Left hindlimb (tissue), 1 donor: ENCODE results near the gene MEX3D.
A peak's percentile ranks its signal among the peaks of the same experiment; 100 is the strongest.

ENCODE experiments used
- DNase-seq: peaks from one replicate; pipeline ENCODE4 v3.0.0-alpha.2; 2018

MEX3D gene

GRCh38 chr19:1592755-1593500 is 24.8 kb upstream of the MEX3D start, which contains the start of gene MBD3:
TSS of gene MBD3 (minus strand) at chr19:1592865. CDS start at chr19:1592631, 234 bp downstream.
- DNase-seq = peak; percentile 94

- DNase-seq = peak; percentile 89
Observed at GRCh38 chr19:1592024-1592754, 24.1 kb upstream of the MEX3D start.

- DNase-seq = no peak
Observed at GRCh38 chr19:1591421-1592023, 23.4 kb upstream of the MEX3D start.

GRCh38 chr19:1590641-1591397 is 22.7 kb upstream of the MEX3D start:
- DNase-seq = peak; percentile 26

GRCh38 chr19:1587872-1588271 is 19.7 kb upstream of the MEX3D start:
- no peak for DNase-seq

- DNase-seq = no peak
Observed at GRCh38 chr19:1585243-1585580, 17.1 kb upstream of the MEX3D start.

GRCh38 chr19:1584500-1585242 is 16.5 kb upstream of the MEX3D start:
- DNase-seq = no peak

GRCh38 chr19:1582201-1582600 is 14.1 kb upstream of the MEX3D start:
- no peak for DNase-seq

GRCh38 chr19:1580957-1581356 is 12.8 kb upstream of the MEX3D start:
- no peak for DNase-seq

GRCh38 chr19:1580382-1580781 is 12.3 kb upstream of the MEX3D start:
- no peak for DNase-seq

GRCh38 chr19:1579222-1579621 is 11.1 kb upstream of the MEX3D start:
- DNase-seq = no peak

GRCh38 chr19:1577929-1578618 is 9.9 kb upstream of the MEX3D start:
- DNase-seq = no peak

GRCh38 chr19:1577090-1577928 is 9.2 kb upstream of the MEX3D start:
- no peak for DNase-seq

- no peak for DNase-seq
Observed at GRCh38 chr19:1576242-1577089, 8.3 kb upstream of the MEX3D start.

- DNase-seq = no peak
Observed at GRCh38 chr19:1575323-1576241, 7.5 kb upstream of the MEX3D start.

GRCh38 chr19:1574354-1575136 is 6.4 kb upstream of the MEX3D start:
- no peak for DNase-seq

GRCh38 chr19:1572795-1573194 is 4.7 kb upstream of the MEX3D start:
- no peak for DNase-seq

GRCh38 chr19:1571358-1571757 is 3.2 kb upstream of the MEX3D start:
- DNase-seq = no peak
